ENCODE data around the gene TBCCD1.
A peak's percentile ranks its signal among the peaks of the same experiment; 100 is the strongest.
"Not testable (repeated sequence)": the region's sequence is repeated elsewhere in the genome, so short reads cannot be mapped to it uniquely, and the experiment has no call there.

TBCCD1 gene

DNA sequence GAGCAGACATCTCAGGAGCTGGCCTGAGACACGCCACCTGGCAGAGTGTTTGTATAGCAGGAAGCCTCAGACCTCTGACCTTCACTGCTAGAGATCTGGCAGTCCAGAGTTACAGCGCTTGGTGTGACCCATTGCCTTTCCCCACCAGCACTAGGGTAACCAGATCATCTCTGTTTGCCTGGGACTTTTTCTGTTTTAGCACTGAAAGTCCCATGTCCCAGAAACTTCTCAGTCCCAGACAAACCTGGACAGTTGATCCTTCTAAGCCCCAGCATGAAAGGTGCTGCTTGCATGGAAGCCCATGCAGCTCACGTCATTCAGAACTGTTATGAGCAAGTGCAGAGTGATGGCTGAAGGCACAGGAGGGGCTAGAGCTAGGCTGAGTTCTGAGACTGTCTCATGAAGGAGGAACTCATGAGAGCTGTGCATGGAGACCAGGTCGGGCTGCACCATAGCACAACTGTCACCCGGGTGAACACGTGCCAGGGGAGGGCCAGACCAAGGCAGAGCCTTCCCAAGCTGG lies 27.5 kb upstream of the TBCCD1 start:
- DNase-seq (ENCODE audit: low read depth), result no peak

DNA sequence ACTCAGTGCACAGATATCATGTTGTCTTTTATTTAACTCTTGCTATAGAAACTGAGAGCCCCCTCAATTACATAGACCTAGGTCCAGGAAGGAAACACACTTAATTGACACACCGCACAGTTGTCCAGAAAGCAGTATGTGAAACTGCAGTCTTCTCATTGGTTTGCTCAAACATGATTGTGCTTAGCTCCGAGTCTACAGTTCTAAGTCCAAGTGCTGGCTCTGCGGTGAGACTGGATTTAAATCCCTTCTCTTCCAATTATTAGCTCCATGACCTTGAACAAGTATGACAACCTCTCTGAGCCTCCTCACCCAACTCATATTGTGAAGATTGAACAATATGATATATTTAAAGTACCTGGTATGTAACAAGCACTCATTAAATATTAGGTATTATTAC lies 26.7 kb upstream of the TBCCD1 start:
- no peak for DNase-seq (ENCODE audit: low read depth)

DNA sequence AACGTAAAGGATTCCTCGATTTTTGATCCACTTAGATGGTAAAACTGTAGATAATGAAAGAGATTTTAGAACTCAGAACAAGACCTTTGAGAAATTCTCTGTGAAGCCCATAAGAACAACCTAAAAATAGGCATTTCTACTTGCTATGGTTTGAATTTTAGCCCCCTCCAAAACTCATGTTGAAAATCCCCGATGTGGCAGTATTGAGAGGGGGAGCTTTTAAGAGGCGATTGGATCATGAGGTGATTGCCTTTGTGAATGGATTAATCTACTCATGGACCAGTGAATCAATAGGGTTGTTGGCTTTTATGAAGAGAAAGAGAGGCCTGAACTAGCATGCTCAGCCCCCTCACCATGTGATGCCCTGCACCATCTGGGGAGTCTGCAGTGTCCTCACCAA lies 25.5 kb upstream of the TBCCD1 start:
- DNase-seq (ENCODE audit: low read depth), result no peak

DNA sequence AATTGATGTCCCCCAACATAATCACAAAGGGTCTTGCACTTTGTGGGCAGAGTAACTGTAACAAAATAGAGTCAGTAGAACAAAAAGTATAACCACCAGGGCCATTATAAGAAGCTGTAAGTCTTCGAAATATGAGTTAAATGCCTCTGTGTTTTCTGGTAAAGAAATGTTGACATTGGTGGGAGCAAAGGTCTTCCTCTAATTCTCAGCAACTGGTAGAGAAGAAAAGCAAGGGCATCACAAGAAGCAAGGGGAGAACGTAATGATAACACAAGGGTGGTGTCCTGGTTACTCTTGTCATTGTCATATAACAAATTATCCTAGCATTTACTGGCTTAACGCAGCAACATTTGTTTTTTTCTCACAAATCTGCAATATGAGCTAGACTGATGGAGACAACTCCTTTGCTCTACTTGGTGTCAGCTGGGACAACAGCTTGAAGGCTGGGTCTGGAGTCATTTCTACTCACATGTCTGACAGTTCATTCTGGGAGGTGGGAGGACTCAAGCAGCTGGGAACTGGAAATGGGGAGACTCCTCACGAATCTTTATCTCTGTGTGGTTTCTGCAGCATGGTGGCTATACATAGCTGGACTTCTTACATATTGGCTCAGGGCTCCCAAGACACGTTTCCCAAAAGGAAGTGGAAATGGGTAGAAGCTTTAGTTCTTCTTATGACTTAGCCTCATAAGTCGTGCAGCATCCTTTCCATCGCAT lies 23.6 kb upstream of the TBCCD1 start:
- no peak for DNase-seq (ENCODE audit: low read depth)

DNA sequence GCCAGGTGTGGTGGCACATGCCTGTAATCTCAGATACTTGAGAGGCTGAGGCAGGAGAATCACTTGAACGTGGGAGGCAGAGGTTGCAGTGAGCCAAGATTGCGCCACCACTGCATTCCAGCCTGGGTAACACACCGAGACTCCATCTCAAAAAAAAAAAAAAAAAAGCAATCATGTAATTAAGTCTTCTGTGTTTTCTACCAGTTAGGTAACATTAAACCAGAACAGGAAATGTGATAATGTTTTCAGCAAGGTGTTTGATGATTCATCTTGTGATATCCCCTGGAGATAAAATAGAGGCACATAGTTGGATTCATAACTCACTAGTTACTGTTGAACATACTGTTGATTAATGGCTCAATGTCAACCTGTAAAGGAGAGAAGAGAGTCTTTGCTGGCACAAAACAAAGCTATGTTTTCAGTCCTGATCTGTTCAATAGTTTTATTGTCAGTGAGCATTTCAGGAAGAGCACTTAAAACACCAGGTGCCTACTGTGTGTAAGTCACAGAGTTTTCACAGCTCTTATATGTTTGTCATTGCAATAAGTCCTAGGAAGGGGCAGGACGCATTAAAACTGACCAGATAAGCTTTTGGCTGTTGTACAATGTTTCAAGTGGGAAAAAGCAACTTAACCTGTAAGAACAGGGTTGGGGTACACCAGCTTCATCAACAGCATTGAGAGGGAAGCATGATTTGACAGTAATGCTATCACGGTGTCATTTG lies 22.9 kb upstream of the TBCCD1 start:
- no peak for DNase-seq (ENCODE audit: low read depth)

DNA sequence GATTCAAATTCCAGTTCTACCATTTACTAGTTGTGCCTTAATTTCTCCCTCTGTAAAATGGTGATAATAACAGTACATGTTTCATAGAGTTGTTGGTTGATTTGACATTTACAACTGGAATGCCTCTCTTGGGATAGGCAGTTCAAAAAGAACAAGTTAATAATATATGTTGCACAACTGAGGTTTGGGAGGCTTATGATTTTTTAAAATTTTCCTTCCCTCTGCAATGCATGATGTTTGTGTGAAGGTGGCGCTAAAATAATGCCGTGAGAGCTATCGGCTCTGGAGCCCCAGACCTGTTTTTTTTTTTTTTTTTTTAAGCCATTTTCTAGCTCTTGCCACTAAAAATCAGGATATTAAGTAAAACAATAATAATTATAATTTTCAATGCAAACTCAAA lies 22.0 kb upstream of the TBCCD1 start:
- no peak for DNase-seq (ENCODE audit: low read depth)

DNA sequence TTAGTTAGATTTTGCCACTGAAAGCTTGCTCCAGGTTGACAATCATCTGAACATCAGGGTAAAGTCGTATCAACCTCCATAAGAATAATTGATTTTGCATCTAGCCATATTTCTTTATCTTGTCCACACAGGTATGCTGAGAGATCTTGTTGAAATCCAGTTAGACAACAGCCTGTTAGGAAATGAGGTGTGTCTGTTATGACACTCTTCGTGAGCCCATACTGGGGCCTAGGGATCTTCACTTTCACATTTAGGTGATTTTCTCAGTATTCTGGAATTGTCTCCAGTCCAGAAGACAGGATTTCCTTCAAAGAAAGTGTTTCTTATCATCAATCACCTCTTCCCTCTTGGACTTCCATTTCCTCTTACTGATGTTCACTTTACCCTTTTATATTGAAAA lies 21.5 kb upstream of the TBCCD1 start:
- DNase-seq (ENCODE audit: low read depth), result no peak

DNA sequence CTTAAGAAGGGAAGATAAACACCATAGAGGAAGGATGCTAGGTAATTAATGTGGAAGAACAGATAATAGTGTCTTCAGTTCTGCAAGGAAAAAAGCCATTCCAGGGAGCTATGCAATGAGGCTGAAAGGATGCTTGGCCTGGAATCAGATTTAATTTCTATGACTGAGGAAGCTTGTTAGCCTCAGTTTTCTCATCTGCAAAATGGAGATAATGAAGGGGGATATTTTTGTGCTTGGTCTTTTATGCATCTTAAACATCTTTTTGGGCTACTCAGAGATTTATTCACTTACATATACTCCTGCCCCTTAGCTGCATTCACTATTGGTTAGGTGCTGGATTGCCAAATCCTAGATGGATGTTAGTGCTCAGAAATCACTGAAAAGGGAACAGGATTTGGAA lies 20.0 kb upstream of the TBCCD1 start:
- DNase-seq (ENCODE audit: low read depth), result no peak

DNA sequence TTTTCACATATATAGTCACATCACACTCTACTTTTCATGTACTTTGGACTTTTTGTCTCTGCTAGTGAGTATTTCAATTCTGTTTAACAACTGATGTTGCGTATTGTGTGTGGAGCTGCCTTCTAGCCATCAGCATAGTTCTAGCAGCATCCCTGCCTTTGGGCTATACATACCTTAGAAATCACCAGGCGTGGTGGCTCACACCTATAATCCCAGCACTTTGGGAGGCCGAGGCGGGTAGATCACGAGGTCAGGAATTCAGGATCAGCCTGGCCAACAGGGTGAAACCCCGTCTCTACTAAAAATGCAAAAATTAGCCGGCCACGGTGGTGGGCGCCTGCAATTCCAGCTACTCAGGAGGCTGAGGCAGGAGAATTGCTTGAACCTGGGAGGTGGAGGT lies 19.1 kb upstream of the TBCCD1 start:
- DNase-seq (ENCODE audit: low read depth), result not testable (repeated sequence)

DNA sequence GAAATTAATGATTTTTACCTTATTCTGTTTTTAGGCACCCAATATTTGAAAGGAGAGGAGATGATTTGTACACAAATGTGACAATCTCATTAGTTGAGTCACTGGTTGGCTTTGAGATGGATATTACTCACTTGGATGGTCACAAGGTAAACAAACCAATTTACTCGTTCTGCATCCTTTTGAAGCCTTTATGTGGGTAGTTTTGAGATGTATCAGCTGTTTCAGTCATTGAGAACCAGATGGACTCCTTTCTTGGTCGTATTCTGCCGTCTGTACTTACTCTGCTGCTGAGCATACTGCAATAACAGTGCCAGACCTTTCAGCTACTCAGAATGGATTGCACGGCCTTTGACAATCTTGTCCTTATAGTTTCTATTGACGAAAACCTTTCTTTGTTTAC lies 16.7 kb upstream of the TBCCD1 start:
- DNase-seq (ENCODE audit: low read depth), result no peak

DNA sequence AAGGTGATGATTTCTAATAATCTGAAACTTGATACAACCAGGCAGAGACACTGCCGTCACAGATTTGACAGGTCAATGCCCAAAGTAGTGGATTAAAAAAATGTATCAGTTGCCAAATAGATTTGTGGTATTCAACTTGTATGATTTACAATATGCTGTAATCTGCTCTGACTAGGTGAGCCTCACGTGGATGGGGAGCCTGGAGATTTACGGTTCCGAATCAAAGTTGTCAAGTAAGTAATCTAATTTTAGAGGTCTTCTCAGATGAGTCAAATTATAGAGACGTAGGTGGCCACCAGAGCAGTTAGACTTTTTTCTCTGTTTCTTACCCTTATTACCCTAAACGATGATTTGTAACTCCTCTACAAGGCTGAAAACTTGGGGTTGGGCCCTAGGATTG lies 15.4 kb upstream of the TBCCD1 start:
- no peak for DNase-seq (ENCODE audit: low read depth)

DNA sequence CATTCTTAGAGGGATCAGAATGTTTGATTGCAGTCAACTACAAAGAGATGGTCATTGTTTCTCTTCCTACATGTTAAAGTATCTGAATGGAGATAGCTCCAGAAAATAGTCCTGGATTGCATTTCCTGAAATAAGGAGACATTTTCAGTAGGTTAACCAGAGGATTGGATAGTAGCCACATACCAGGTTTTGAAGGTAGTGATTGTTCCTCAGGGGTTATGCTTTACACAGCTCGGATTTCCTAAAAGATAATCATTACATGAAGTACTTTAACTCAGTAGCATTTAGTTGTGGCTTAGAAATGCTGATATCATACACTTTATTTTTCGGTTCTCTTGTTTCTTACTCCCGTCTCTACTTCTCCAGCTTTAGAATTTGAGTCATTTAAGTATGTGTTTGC lies 13.6 kb upstream of the TBCCD1 start:
- DNase-seq (ENCODE audit: low read depth), result no peak

DNA sequence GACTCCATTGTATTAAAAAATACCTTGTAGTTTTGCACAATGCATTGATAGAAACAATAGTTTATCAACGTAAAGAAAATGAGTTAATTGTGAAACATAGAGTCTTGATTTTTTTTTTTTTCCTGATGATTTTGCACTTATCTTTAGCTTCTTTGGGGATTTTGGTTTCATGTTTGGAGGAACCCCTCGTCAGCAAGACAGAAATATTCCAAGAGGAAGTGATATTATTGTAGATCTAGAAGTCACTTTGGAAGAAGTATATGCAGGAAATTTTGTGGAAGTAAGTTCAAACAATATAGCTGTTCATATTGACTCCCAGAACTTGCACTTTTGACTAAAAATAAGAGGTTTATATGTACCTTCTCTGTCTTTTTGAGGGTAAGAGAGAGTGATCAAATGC lies 10.4 kb upstream of the TBCCD1 start:
- no peak for DNase-seq (ENCODE audit: low read depth)

DNA sequence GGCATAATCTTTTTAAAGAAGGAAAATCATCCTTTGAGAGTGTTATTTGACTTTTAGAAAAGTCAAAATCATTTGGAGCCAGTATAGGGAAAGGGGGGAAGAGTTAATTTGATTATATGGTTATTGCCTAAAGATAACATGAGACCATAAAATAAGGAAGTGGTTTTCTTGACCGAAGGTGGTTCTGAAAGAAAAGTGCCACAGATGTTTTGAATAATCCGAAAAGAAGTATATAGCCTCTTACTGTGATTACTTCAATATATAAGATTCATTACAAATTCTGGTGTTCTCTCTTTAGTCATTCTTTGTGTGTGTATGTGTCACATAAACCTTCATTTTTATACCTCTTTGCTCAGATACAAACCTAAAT lies 4.5 kb upstream of the TBCCD1 start:
- no peak for DNase-seq (ENCODE audit: low read depth)

DNA sequence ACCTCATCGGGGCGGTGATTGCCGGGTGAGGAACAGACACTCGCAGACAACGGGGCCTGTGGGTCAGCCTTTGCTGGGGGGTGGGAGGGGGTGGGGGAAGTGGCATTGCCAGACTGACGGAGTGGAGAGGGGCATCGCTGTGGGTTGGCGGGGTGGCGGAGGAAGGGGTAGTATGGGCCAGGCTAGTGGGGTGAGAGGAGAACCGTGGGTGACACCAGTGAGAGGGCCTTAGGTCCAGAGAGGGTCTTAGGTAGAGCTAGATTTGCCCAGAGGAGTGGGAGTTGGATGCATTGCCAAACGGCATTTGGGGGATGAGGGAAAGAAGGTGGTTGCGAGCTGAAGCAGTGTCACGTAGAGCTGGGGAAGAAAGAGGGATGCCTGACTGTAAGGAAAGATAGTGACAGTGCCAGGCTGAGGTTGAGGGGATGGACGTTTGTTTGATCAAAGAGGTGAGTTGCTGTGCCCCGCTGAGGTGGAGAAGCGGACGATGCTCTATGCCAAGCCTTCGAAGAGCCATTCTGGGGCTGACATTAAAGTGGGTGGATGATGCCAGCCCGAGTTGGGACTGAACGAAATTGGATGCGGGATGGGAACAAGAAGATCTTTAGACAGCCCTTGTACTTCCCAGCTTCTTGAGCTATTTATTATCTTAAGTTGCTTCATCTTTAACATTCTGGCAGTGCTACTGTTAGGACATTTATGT lies 4.0 kb upstream of the TBCCD1 start:
- DNase-seq (ENCODE audit: low read depth), result no peak

DNA sequence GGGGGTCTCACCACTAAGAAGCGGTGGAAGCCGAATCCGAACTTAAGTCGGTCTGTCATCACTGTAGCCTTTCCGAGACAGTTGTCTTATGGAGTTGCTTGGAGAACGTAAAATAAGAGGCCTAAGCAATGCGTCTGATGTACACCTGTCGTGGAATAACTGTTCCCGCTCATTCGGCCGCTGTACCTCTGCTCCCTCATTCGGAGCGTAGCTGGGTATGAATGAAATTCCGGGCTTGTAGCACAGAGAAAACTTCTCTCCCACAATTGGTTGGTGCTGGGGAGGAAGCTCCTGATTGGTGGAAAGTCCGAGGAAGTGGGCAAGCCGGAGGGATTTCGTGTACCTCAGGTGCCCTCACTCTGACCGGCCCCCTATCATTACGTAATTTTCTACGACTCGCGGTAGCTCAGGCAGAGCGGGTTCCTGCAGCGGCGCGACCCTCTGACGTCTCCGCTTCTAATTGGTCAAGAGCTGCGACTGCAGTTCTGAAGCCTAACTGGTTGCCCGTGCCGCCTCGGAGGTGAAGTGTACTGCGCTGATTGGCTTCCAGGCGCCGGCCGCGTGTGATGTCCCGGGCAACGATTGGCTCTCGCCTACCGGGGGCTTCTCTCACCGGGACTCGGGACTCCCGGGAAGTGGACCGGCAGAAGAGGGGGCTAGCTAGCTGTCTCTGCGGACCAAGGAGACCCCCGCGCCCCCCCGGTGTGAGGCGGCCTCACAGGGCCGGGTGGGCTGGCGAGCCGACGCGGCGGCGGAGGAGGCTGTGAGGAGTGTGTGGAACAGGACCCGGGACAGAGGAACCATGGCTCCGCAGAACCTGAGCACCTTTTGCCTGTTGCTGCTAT lies 3.2 kb upstream of the TBCCD1 start, which contains the start of gene DNAJB11:
Gene DNAJB11, plus strand, starts transcription at position 625 of the 845 bp plus-strand sequence. Its CDS starts 178 bp downstream, at position 803.
- peak; percentile 98 for DNase-seq (ENCODE audit: low read depth)

DNA sequence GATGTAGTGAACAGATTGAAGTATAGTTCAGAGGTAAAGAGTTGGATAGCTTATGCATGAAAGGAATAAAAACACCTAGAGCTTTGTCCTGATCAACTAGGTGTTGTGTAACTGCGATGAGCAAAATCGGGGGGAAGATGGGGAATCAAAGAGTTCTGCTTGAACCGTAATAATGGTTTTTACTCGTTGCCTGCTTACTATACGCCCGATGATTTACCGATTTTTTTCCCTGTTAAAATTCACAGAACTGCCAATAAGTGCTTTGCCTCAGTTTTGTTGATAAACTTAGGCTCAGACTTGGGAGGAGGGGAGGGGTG lies 2.6 kb upstream of the TBCCD1 start:
- no peak for DNase-seq (ENCODE audit: low read depth)

DNA sequence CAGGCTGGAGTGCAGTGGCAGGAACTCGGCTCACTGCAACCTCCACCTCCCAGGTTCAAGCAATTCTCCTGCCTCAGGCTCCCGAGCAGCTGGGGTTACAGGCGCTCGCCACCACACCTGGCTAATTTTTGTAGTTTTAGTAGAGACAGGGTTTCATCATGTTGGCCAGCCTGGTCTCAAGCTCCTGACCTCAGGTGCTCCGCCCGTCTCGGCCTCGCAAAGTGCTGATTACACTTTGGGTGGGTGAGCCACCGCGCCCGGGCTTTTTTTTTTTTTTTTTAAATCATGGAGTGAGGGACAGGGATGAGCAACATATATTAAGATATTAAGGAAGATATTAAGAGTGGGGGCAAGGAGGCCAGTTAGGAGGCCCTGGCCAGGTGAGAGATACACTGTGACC lies 2.2 kb upstream of the TBCCD1 start:
- DNase-seq (ENCODE audit: low read depth), result not testable (repeated sequence)

DNA sequence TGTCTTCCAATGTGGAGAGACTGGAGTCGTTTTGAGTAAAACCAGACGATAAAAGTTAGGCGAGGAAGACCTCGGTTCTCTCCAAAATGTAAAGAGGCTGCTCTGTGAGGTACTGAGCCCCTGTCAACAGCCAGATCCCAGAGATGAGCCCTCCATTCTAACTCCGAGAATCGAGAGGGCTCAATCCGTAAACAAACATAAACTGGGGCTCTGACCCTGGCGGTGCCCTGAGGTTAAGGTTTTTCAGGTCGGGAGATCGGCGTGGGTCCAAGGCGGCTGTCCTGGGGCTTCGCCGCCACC lies 417 bp downstream of the TBCCD1 start:
- DNase-seq (ENCODE audit: low read depth), result no peak

DNA sequence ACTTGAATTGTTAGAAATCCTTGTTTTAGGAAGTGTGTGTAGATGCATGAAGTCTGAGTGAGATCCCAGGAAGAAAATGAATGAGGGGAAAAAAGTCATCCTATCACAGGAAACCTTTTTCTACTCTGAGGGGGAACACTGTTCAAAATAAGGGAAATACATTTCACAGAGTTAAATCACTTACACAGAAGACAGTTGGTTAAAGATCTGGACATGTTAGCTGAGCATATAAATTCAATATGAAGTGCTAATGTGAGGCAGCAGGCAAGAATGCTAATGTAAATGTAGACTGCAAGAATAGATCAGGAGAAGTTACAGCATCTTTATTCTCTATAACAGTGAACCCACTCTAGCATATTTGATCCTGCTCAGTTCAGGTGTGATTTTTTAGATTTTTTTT lies 2.6 kb downstream of the TBCCD1 start:
- DNase-seq (ENCODE audit: low read depth), result no peak

DNA sequence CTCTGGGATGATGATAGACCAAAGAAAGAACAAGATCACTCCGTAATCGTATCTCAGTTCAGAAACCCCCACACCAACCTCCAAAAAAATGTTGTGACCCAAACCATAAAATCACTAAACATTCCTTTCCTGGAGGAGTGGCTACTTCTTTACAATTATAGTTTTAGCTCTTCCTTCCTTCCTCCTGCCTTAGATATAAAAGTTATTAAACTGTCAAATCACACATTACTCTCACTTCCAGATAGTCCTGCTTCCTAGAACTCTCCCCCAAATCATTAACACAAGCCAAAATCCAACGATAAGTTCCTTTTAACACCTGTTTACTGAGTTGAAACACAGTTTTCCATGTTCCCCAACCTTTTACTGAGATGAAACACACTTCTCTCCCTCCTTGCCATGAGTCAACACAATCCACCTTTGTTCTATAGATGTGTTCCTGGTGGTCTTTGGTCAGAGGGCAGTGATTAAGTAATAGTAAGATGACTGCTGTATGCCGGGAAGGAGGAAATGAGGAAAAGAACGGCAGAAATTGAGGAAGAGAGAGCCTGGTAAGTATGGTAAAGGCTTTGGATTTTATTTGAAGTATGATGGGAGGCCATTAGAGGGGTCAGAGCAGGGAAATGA lies 14.6 kb downstream of the TBCCD1 start:
- no peak for DNase-seq (ENCODE audit: low read depth)

DNA sequence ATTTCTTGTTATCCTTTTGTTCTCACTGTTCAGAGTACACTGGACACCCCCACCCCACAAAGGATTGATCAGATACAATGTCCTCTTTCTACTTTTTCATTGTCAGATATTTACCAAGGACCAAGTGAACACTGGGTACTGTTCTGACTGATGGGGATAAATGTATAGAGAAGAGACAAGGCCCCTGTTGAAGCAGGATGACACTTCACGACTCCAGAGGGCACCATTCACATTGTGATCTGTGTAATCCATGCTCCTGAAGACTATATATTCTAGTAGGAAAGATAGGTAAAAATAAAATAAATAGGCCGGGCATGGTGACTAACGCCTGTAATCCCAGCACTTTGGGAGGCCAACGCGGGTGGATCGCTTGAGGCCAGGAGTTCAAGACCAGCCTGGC lies 15.8 kb downstream of the TBCCD1 start:
- no peak for DNase-seq (ENCODE audit: low read depth)
